Loucy (cell line): ENCODE results near the gene LLGL2.

Source experiments
- H2AFZ ChIP-seq: fragments of 200-600 bp; sonication (generic); 2 replicates; pipeline ENCODE4 v1.6.0; 2016; ENCODE audit warnings: antibody characterized with exemption, mild to moderate bottlenecking, low read length, moderate library complexity
- H3F3A ChIP-seq: fragments of 200-600 bp; 2 replicates; pipeline ENCODE4 v1.6.0; 2016; ENCODE audit warnings: antibody characterized with exemption, low read depth, mild to moderate bottlenecking
- H3K27me3 ChIP-seq: fragments of 200-600 bp; sonication (generic); 2 replicates; pipeline ENCODE4 v1.6.1; 2014; ENCODE audit warnings: low read length, mild to moderate bottlenecking; ENCODE audit not compliant: insufficient read depth, poor library complexity, severe bottlenecking
- H3K36me3 ChIP-seq: fragments of 200-600 bp; sonication (generic); 2 replicates; pipeline ENCODE4 v1.6.1; 2016; ENCODE audit warnings: low read length; ENCODE audit not compliant: insufficient read depth
- H3K4me1 ChIP-seq: fragments of 200-600 bp; sonication (generic); 2 replicates; pipeline ENCODE4 v1.5.1; 2014; ENCODE audit warnings: low read length, mild to moderate bottlenecking; ENCODE audit not compliant: insufficient read depth, poor library complexity, severe bottlenecking
- H3K4me2 ChIP-seq: fragments of 200-600 bp; sonication (generic); 2 replicates; pipeline ENCODE4 v1.6.0; 2014; ENCODE audit warnings: antibody characterized with exemption, low read length, low read depth, mild to moderate bottlenecking; ENCODE audit not compliant: poor library complexity, severe bottlenecking
- H3K4me3 ChIP-seq: fragments of 200-600 bp; sonication (generic); 2 replicates; pipeline ENCODE4 v1.5.1; 2014; ENCODE audit warnings: low read length, mild to moderate bottlenecking, mixed read lengths; ENCODE audit not compliant: poor library complexity, severe bottlenecking
- H3K79me2 ChIP-seq: fragments of 200-600 bp; sonication (generic); 2 replicates; pipeline ENCODE4 v1.6.1; 2014; ENCODE audit warnings: low read length; ENCODE audit not compliant: insufficient read depth
- H3K9ac ChIP-seq: fragments of 200-600 bp; sonication (generic); 2 replicates; pipeline ENCODE4 v1.6.0; 2014; ENCODE audit warnings: mild to moderate bottlenecking, low read depth, low read length, moderate library complexity; ENCODE audit not compliant: poor library complexity, severe bottlenecking
- H3K9me2 ChIP-seq: fragments of 200-600 bp; sonication (generic); replicated peaks from 2 replicates; pipeline ENCODE4 v1.6.1; 2016; ENCODE audit warnings: low read depth, low read length, mixed read lengths
- H3K9me3 ChIP-seq: fragments of 200-600 bp; sonication (generic); 2 replicates; pipeline ENCODE4 v1.6.1; 2014; ENCODE audit warnings: mild to moderate bottlenecking, antibody characterized with exemption, low read length, low read depth; ENCODE audit not compliant: insufficient read depth
- H4K20me1 ChIP-seq: fragments of 200-600 bp; sonication (generic); 2 replicates; pipeline ENCODE4 v1.6.0; 2014; ENCODE audit warnings: antibody characterized with exemption, low read length, mild to moderate bottlenecking; ENCODE audit not compliant: insufficient read depth, poor library complexity, severe bottlenecking
- EZH2phosphoT487 ChIP-seq: fragments of 200-600 bp; IDR thresholded peaks from 2 replicates; pipeline ENCODE4 v1.6.1; 2018; ENCODE audit warnings: antibody characterized with exemption, mild to moderate bottlenecking, moderate library complexity, borderline replicate concordance
- TF ChIP-seq, protein P1 (sequence below): fragments of 200-600 bp; sonication (generic); conservative IDR thresholded peaks from 2 replicates; pipeline ENCODE4 v1.5.1; 2014; ENCODE audit warnings: mild to moderate bottlenecking, antibody characterized with exemption, low read length

The LLGL2 gene

DNA sequence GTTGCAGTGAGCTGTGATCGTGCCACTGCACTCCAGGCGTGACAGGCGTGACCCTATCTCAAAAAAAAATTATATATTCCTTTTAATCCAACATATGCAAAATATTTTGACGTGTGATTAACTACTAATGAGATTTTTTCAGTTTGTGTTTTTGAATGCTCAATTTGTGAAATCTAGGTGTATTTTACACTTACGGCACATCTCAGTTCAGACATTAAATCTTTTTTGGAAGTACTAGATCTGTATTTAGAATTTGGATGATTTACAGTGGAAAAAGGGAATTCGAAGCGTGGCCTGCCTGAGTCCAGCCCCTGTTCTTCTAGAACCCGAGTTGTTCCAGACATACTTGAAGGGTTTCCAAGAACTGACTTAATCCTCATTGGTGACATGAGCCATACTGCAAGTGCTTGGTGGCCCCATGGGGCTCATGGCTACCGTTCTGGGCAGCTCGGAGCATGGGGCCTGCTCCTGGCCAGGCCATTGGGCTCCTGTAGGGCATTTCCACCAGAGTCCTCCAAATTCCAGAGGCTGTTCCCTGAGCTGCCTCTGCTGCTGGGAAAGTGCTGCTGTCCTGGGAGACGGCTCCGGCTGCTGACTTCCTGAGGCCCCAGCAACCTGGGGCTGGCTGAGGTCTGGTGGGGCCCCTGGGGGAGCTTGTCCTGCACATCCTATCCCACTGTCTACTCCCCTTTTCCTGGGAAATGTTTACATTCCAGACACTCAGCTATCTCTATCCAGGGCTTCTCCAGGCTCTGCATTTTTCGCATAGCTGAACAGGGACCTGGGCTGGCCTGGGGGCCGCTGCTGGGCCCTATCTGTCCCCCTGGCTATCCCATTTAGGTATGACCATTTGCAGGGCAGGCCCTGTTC is 27.2 kb downstream of the LLGL2 start:
- no peak overlapping the region for H3K4me2 ChIP-seq

DNA sequence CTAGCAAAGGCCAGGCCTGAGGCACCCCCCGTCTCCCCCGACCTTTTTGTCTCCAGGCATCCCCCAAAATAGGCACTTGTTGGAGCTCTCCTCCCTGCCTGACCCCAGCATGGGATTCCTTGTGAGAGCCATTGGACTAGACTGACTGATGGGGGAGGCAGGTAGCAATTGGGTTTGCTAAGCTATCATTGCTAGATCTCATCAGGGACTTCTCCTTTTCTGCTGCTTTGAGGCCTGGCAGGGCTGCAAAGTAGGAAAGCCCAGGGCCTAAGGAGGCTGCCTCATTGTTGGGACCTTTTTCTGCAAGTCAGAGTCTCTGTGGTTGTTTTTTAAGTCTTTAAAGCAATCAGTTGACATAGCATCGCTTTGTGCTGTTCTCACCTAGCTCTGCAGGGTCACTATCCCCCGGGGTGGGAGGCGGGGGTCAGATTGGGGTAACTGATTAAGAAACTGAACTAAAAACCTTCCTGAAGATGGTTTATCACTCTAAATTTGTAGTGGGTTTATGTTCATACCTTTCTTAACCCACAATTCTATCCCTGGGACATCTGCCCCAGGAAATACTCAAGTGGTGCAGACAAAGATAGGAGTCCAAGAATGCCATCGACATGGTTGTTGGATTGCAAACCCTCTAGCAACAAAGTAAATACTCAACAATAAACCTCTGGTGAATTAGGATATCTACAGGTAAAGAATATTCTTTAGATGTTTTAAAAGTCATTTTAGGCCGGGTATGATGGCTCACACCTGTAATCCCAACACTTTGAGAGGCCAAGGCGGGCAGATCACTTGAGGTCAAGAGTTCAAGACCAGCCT is 28.0 kb downstream of the LLGL2 start:
- no peaks in the 10 kb centered on the region for H3F3A ChIP-seq
- no peaks in the 10 kb centered on the region for H3K4me1 ChIP-seq
- H3K9me3 ChIP-seq: no peaks in the 10 kb centered on the region
- no peaks in the 10 kb centered on the region for H3K79me2 ChIP-seq
- no peak overlapping the region for H3K9ac ChIP-seq
- no peaks in the 10 kb centered on the region for H3K9me2 ChIP-seq
- H4K20me1 ChIP-seq: no peaks in the 10 kb centered on the region
- H3K4me3 ChIP-seq: no peak overlapping the region
- H2AFZ ChIP-seq: no peak overlapping the region
- H3K4me2 ChIP-seq: no peak overlapping the region
- TF ChIP-seq, protein P1, sequence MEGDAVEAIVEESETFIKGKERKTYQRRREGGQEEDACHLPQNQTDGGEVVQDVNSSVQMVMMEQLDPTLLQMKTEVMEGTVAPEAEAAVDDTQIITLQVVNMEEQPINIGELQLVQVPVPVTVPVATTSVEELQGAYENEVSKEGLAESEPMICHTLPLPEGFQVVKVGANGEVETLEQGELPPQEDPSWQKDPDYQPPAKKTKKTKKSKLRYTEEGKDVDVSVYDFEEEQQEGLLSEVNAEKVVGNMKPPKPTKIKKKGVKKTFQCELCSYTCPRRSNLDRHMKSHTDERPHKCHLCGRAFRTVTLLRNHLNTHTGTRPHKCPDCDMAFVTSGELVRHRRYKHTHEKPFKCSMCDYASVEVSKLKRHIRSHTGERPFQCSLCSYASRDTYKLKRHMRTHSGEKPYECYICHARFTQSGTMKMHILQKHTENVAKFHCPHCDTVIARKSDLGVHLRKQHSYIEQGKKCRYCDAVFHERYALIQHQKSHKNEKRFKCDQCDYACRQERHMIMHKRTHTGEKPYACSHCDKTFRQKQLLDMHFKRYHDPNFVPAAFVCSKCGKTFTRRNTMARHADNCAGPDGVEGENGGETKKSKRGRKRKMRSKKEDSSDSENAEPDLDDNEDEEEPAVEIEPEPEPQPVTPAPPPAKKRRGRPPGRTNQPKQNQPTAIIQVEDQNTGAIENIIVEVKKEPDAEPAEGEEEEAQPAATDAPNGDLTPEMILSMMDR: no peak
- TF ChIP-seq EZH2phosphoT487: no peak
- H3K36me3 ChIP-seq: no peaks in the 10 kb centered on the region
- H3K27me3 ChIP-seq: no peaks in the 10 kb centered on the region

More for the DNA sequence above, 27.2 kb downstream of the LLGL2 start:
- no peaks in the 10 kb centered on the region for H3K9me2 ChIP-seq
- no peak overlapping the region for H2AFZ ChIP-seq
- TF ChIP-seq EZH2phosphoT487: no peak
- TF ChIP-seq, protein P1: no peak
- no peaks in the 10 kb centered on the region for H3K27me3 ChIP-seq
- no peaks in the 10 kb centered on the region for H3K36me3 ChIP-seq
- H3K4me1 ChIP-seq: no peaks in the 10 kb centered on the region
- H3K9ac ChIP-seq: no peak overlapping the region
- H3K79me2 ChIP-seq: no peaks in the 10 kb centered on the region
- H3K4me3 ChIP-seq: no peak overlapping the region
- H4K20me1 ChIP-seq: no peaks in the 10 kb centered on the region
- H3K9me3 ChIP-seq: no peaks in the 10 kb centered on the region
- H3F3A ChIP-seq: no peaks in the 10 kb centered on the region

DNA sequence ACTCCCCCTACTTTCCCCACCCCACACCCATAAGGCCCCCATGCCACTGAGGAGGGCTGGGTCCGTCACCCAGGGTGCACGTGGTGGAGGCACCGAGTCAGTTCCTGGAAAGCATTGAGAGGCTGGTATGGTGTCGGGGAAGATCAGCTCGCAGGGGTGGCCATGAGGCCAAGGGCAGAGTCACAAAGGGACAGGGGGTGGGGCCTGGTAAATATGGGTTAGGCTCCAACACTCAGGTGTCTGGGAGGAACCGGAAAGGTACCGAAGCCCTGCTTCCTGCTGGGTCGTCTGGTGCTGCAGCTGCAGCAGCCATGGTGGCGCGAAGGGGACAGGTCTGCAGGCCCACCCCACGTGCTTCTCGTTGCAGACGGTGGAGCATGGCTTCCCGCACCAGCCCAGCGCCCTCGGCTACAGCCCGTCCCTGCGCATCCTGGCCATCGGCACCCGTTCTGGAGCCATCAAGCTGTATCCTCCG is 30.2 kb downstream of the LLGL2 start:
- Histone ChIP-seq H3K36me3 (no peaks in the 10 kb centered on the region), H3K9me3 (no peaks in the 10 kb centered on the region), H3K79me2 (no peaks in the 10 kb centered on the region), H3K9me2 (no peaks in the 10 kb centered on the region), H3K4me2 (no peak overlapping the region), H3K9ac (no peak overlapping the region), H4K20me1 (no peaks in the 10 kb centered on the region), H2AFZ (no peak overlapping the region), H3K27me3 (no peaks in the 10 kb centered on the region), H3K4me1 (no peaks in the 10 kb centered on the region), H3F3A (no peaks in the 10 kb centered on the region), H3K4me3 (no peak overlapping the region)
- TF ChIP-seq, protein P1: no peak
- TF ChIP-seq EZH2phosphoT487: no peak
